Suppressor macrophage treated with lipopolysaccharide for 1 hour (primary cell): ENCODE results near the gene TERT.
A peak's percentile ranks its signal among the peaks of the same experiment; 100 is the strongest.

Experiments
- DNase-seq, 3 donors: peaks; one replicate each; pipeline ENCODE4 v3.0.0-alpha.2; 2020 to 2022

The TERT gene

DNA sequence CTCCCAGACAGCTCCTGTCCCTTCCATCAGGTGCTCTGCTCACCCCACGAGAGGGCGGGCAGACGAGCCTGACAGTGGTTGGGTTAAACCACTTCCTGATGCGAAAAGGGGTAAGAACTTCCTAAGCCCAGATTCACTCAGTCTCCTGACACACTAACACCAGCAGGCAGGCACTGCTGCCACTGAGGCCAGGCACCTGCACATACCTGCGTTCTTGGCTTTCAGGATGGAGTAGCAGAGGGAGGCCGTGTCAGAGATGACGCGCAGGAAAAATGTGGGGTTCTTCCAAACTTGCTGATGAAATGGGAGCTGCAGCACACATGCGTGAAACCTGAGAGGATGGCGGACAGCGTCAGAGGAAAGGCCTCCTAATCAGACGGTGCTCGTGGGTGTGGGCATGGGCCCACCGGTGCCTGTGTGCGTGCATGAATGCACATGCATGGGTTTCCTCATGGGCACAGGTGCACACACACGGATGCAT lies 39.7 kb downstream of the TERT start:
- no peak for DNase-seq

DNA sequence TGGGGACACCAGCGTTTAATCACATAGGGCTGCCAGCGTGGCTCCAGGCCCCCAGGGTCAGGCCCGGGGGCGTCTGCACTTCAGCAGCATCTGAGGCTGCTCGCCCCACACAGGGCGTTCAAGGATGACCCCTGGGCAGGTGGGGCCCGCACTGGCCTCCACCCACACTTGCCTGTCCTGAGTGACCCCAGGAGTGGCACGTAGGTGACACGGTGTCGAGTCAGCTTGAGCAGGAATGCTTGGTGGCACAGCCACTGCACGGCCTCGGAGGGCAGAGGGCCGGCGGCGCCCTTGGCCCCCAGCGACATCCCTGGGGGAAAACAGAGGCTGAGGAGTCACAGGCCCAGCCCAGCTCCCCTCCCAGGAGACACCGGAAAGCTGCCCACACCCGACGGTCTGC lies 40.7 kb downstream of the TERT start:
- no peak for DNase-seq

DNA sequence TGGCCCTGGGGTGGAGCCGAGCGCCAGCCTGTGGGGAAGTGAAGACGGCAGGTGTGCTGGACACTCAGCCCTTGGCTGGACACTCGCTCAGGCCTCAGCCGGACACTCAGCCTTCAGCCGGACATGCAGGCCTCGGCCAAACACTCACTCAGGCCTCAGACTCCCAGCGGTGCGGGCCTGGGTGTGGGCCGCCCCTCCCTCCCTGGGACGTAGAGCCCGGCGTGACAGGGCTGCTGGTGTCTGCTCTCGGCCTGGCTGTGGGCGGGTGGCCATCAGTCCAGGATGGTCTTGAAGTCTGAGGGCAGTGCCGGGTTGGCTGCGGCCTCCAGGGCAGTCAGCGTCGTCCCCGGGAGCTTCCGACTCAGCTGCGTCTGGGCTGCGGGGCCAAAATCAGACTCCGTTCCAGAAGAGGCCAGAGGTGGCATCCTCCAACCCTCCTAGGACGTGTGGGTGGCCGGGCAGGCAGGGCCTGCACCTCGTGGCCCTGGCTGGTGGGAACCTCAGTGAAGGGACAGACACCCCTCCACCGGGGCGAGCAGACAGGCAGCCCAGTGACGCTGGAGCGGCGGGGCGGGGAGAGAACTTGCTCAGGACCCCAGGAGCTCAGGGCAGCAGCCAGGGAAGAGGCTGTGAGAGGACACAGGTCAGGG lies 41.3 kb downstream of the TERT start:
- DNase-seq, result no peak

DNA sequence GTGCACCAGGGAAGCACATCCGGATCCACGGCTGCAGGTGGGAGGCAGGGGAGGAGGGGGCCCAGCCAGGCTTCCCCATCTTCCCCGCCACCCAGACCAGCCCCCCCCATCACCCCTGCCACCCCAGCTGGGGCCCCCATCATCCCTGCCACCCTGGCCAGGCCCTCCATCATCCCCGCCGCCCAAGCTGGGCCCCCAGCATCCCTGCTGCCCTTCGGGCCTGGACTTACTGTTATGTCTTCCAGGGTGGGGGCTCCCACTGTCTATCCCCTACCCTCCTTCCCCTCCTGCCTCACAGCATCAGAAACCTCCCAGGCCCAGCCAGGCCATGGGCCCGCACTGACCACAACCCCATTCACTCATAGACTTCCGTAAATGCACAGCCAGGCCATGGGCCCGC lies 42.2 kb downstream of the TERT start:
- DNase-seq, result no peak

DNA sequence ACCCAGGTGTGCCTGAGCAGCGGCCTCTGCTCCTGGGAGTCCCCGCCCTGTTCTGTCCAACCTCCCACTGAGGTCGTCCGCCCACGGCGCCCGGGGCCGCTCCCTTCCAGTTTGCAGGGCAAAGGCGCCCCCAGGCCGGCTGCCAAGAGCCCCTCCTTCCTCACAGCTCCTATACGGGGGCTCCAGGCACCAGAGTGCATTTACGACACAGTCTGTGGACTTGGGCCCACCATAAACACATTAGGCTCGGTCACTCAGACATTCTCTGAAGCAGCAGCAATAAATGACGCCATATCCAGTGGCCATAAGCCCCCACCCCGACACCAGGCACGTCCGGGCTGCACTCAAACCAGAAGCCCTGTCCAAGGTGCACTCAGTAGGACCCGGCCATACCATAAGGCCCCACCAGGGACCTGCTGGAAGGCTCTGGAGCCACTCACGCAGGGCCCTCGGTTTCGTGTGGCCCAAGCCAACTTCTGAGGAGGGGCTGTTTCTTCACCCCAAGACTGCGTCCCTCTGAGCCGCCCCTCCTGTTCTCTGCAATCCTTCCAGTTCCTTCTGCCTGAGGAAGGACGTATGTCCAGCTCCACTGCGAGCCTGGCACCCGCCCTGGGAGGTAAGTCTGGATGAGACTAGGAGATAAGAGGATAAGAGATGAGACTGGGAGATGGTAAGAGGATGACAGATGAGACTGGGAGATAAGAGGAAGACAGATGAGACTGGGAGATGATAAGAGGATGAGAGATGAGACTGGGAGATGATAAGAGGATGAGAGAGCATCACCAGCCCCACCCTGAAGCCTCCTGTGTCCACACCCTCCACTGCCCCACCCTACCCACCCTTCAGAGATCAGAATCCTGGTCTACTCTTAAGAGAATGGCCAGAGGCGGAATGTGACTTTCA lies 42.9 kb downstream of the TERT start:
- DNase-seq, result no peak

DNA sequence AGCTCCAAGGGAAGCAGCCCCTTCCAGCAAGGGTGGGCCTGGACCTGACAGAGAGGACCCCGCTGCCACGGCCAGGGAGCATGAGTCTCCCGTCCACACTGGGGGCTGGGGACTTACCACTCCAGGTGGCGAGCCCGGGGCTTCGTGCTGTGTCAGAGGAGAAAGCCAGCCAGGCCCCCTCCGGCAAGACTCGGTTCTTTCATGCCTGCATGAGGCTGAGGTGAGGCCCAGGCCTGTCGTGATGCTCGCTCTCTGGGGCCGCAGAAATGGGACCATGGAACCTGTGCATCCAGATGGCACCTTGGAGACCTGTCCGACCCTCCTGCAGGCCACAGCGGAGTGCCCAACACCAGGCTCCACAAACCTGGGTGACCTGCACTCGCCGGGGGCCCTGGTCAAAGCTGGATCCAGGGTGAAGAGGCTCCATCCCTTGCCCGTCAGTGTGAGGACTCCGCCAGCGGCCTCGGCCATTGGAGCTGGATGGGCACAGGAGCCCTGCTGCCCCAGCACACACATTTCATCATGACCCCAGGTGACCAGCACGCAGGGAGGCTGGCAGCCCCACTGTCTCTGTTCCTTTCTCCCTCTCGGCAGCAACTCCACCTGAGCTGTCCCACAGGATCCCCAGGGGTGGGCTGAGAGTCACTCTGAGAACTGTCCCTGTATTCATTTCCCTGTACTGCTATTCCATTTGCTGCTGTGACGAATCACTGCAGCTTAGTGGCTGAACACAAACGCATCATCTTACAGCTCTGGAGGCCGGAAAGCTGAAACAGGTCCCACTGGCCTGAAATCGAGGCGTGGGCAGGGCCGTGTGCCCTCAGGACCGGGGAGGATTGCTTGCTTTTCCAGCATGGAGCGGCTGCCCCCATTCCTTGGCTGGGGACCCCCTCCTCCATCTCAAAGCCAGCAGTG lies 45.2 kb downstream of the TERT start:
- no peak for DNase-seq

DNA sequence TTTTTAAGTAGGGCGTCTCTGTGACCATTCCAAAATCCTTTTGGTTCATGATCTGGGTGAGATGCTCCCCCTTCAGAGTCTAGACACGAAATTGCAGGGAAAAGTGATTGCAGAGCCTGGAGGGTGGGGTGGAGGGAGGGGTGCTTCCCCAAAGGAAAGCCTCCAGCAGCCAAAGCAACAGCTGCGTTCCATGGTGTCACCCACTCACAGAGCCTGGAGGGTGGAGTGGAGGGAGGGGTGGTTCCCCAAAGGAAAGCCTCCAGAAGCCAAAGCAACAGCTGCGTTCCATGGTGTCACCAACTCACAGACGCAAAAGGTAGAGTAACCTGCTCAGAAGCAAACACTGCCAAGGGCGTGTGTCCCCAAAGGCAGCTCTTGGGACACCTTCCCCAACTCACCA lies 47.1 kb downstream of the TERT start:
- no peak for DNase-seq

DNA sequence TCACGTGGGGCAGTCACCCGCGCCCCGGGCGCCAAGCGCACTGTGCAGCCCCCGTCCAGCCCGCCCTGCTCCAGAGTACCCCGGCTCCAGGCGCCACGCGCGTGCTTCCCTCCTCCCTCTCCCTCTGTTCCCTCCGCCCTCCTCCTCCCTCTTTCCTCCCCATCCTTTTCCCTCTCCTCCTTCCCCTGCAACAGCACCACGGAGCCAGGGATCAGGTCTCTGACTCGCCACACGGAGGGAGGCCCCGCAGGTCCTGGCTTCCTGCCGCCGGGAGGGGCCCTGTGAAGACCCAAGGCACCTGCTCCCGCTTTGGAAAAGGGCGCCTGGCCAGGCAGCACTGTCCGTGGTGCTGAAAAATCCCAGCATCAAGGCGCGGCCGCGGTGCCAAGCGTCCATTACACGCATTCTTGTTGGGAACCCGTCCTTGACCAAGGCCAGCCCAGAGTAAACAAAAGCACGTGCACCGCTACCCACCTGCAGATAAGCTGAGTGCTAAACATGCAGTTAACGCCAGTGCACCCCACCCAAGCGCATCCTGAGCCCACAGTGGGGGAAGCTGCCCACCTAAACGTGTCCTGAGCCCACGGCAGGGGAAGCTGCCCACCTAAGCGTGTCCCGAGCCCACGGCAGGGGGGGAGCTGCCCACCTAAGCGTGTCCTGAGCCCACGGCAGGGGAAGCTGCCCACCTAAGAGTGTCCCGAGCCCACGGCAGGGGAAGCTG lies 48.0 kb downstream of the TERT start:
- peak in 2 of 3 donors; percentile 30 to 62 for DNase-seq

DNA sequence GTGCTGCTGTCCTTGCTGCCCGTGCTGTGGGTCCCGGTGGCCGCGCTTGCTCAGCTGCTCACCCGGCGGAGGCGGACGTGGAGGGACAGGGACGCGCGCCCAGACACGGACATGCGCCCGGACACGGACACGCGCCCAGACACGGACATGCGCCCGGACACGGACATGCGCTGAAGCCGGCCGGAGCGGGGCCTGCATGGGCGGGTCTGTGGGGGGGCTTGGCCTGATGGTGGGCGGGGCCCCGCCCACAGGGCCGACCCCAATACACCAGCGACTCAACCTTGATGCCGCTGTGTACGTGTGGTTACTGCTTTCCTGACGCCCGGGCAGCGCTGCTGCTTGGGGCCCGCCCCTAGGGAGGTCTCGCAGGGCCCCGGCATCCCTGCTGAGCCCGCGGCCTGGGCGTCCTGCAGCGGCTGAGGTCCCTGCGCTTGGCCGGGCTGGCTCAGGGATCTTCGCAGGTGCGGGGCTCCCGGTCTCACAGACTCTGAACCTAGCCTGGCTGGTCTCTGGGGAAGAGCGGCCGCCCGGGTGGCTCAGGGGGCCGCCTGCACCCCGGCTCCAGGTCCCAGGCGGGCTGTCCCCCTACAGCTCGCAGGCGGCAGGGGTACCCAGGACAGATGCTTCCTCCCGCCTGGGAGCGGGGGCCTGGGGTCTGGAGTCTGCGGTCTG lies 48.8 kb downstream of the TERT start:
- DNase-seq, result no peak

DNA sequence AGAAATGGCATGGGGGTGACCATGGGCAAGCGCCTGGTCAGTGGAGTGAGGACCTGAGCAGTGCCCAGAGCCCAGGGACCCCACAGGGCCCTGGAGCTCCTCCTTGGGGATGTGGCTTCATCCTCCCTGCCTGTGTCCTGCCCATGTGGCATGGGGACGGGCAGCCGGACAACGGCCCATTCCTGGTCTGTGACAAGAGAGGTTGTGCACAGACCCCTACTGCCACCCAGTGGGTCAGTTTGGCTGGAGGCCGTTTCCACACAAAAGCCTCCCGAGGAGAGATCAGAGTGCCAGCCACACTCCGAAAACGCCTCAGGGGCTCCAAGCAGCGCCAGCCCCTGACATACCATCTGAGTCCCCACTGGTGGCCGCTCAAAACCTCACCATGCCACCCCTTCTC lies 49.9 kb downstream of the TERT start:
- DNase-seq, result no peak

DNA sequence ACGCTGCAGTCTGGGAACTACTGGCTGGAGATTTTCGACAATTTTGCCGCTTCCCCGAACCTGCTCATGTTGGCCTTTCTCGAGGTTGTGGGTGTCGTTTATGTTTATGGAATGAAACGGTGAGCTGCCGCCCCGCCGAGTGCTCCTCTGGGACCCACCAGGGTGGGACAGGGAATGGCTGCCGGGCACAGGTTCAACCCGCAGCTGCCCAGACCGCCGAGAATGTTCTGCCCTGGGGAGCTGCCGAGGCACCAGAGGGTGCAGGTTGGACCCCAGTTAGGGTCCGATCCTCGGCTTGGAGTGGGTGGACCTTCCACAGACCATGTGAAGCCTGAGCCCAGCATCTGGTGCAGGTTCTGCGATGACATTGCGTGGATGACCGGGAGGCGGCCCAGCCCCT lies 50.6 kb downstream of the TERT start:
- DNase-seq, result no peak

DNA sequence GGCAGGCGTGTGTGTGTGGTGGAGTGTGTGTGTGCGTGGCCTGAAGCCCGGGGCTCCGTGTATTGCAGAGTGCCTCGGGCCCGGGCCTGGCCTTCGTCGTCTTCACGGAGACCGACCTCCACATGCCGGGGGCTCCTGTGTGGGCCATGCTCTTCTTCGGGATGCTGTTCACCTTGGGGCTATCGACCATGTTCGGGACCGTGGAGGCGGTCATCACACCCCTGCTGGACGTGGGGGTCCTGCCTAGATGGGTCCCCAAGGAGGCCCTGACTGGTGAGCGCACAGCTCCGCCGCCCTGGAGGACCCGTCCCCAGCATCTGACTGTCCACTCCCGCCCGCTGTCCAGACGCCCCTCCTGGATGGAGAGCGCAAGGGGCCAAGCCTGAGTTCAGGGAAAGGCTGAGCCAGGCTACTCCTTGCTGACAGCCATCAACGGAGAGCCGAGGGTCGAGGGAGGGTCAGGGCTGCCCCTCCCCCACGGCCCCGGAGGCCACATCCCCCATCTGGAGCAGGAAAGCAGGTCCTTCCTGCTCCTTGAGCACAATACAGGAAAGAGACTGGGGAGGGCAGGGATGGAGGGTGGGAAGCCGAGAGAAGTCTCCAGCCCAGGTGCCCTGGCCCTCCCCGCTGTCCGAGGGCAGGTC lies 51.3 kb downstream of the TERT start:
- DNase-seq, result no peak

DNA sequence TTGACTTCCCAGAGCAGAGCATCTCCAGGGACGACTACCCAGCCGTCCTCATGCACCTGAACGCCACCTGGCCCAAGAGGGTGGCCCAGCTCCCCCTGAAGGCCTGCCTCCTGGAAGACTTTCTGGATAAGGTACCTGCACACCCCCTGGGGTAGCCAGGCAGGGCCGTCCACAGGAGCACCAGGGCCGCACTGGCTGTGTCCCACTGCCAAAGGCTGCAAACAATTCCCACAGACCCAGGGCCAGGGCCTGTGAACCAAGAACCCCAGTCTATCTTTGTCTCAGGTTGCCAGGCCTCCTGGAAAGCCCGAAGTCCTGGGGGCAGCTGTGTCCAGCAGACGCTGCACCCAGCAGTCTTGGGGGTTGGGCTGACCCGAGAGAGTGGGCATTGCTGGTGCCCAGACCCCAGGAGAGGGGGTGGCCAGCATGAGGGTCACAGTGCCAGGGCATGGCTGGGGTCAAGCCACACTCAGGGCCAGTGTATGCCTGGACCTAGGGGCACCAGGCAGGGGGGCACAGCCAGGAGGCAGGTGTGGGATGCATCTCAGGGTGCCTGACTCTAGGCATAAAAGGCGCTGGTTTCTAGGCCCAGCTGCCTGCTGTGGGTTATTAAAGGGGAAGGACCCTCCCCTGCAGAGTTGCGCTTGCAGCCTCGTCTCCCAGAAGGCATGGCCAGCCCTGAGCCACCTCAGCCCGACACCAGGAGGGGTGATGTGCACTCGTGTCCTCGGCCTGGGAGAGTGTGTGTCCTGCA lies 52.0 kb downstream of the TERT start:
- DNase-seq, result no peak

DNA sequence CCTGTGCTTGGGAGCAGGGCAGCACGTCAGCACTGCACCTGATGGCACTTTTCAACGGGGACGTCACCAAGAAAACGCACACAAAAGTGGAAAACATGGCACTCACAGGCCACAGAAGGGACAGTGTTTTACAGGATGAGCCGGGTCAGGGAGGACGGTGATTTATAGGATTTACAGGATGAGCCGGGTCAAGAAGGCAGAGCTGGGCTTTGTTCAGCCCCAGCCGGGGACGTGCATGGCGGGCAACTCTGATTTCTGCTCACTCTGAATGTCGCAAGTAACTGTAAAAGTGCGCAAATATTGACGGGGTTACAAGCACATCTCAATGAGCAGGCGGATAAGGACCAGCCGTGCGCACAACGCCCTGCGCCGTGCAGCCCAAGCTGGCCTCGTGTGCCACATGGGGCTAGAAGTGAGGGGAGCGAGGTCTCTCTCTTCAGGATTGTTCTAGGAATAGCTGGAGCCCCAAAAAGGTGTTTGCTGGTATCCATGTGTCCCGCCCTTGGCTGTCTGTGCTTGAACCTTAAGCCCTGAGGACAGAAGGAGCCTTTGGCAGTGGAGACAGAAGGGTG lies 53.3 kb downstream of the TERT start:
- DNase-seq, result no peak

DNA sequence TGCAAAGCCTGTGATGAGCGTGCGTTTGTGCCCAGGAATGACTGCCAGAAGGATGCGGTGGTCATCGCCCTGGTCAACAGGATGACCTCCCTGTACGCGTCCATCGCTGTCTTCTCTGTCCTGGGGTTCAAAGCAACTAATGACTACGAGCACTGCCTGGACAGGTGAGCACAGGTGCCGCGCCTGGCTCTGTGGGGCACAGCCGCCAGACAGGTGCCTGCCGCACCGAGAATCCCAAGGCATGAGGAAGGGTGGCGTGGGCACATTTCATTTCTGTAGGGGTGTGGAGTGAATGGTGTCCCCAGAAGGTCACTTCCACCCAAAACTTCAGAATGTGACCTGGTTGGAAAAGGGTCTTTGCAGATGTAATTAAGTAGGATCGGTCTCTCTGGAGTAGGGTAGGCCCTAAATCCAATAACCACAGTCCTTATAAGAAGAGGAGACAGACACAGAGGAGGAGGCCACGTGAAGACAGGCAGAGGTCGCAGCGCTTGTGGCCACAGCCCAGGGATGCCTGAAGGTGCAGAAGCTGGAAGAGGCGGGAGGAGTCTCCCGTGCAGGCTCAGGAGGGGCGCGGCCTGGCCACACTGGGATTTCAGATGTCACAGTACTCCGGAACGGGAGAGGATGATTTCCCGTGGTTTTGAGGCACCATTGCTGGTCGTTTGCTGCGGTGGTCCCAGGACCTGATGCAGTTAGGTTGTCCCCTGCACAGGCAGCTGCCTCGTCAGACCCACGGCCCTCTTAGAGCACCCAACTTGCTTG lies 54.2 kb downstream of the TERT start:
- DNase-seq, result no peak

DNA sequence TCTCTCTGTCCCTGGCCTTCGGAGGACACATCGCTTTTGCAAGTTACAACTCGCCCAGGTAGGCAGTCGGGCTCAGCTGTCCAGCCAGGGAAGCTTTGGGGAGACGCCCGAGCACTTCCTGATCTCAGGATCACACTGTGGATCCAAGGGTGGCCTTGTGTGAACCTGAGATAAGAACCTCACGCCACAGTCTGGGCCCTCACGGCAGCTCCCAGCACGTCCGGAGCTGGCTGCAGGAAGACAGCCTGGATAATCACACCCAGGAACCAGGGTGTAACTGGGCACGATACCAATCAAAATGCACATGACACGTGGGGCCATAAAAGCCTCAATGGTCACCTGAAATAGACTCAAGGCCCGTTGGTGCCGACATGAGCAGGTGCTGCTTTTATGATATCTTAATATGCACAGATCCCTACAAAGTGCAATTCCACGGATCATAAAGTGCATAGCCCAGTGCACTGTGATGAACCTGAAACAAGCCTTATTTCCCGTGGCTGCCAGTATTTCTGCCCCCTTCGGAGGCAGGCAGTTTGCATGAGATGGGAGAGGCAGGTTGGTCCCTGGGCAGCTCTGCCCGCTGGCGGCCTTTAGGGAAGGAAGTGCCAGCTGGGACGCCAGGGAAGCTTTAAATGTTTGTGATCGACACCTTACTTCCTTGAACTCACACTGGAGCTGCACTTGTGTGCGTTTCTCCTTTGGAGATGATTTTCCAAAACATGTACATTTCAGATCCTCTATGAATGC lies 55.2 kb downstream of the TERT start:
- DNase-seq, result no peak

DNA sequence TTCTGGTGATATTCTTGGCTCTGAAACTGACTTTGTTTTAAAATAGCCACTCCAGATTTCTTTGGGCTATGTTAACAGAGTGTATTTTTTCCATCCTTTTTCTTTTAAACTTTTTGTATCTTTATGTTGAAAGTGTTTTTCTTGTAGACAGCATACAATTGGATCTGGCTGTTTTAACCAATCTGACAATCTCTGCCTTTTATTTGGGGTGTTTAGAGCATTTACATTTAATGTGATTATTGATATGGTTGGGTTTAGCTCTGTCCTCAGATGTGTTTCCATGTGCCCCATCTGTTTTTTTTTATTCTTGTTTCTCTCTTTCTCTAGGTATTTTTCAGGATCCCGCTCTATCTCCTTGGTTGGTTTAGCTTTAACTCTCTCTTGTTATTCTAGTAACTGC lies 59.0 kb downstream of the TERT start:
- no peak for DNase-seq

DNA sequence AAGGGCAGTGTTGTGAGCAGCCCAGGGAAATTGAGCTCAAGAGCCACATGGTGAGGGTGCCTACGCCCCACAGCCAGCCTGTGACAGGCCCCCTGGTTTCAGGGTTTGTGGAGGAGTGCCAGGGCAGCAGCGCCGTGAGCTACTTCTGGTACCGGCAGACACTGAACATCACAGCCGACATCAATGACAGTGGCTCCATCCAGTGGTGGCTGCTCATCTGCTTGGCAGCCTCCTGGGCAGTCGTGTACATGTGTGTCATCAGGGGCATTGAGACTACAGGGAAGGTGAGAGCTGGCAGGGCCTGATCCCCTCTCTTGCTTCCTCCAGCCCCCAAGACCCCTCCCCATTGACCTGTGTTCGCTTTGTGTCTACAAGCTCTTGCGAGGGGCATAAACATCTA lies 59.5 kb downstream of the TERT start:
- no peak for DNase-seq

DNA sequence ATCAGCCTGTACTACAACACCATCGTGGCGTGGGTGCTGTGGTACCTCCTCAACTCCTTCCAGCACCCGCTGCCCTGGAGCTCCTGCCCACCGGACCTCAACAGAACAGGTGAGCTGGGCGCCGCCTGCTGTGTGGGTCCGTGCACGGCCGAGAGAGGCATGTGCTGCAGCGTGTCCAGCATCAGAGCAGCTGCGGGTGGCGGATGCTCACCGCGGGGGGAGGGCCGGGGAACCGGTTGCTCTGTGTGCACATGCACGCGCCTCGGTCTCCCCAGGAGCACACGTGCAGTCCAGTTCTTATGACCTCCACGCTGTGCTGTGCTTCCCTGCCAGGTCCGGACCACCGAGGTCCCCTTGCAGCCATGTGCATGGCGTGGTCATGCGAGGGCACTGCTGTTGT lies 62.1 kb downstream of the TERT start:
- no peak for DNase-seq
